HepG2 (cell line): ENCODE data around the gene SYMPK. TPM values are rescaled to one million over a fixed set of nuclear protein-coding genes. Genes with fewer than 3 reads are reported as not detected.

ENCODE experiments used
- GMEB1 ChIP-seq: sonication (generic); formaldehyde crosslinking; IDR thresholded peaks from 2 replicates; pipeline ENCODE4 v1.5.1; 2020; ENCODE audit warnings: missing genetic modification reagents, mild to moderate bottlenecking, borderline replicate concordance
- MAX ChIP-seq: IDR thresholded peaks from 2 replicates; pipeline ENCODE4 v1.6.1; 2012; ENCODE audit warnings: inconsistent platforms
- RERE ChIP-seq: IDR thresholded peaks from 2 replicates; pipeline ENCODE4 v1.6.1; 2016; ENCODE audit warnings: low read depth, missing genetic modification reagents, missing compliant biosample characterization
- TSC22D2 ChIP-seq: sonication (generic); formaldehyde crosslinking; IDR thresholded peaks from 2 replicates; pipeline ENCODE4 v1.5.1; 2020; ENCODE audit warnings: missing genetic modification reagents, mild to moderate bottlenecking, borderline replicate concordance
- ZBTB37 ChIP-seq: sonication (generic); formaldehyde crosslinking; IDR thresholded peaks from 2 replicates; pipeline ENCODE4 v1.4.0; 2020; ENCODE audit warnings: mild to moderate bottlenecking, missing genetic modification reagents
- ZNF362 ChIP-seq: sonication (generic); formaldehyde crosslinking; IDR thresholded peaks from 2 replicates; pipeline ENCODE4 v1.4.0; 2020; ENCODE audit warnings: missing genetic modification reagents, mild to moderate bottlenecking, borderline replicate concordance
- ZSCAN31 ChIP-seq: sonication (generic); formaldehyde crosslinking; IDR thresholded peaks from 2 replicates; pipeline ENCODE4 v1.5.0; 2020; ENCODE audit warnings: low read depth, mild to moderate bottlenecking, missing genetic modification reagents
- polyA plus RNA-seq, 8 experiments: library from polyadenylated mRNA; depleted of rRNA in 3 of 8; stranded (reverse) in 7 of 8; unstranded in 1 of 8; fragments of >200 nt; fragmentation: Illumina TruSeq in 4 of 8; extraction: Trizol in 4 of 8; gene quantifications; 2 replicates each; pipeline versions ENCODE4 v1.2.1 to v1.2.3, GENCODE V29; 2011 to 2016; ENCODE audit warnings: low read depth in 4 of 8, missing spikeins in 1 of 8, mixed read lengths in 1 of 8; ENCODE audit not compliant: insufficient read depth in 1 of 8
- total RNA-seq, 5 experiments: library from RNA; depleted of rRNA; stranded (reverse); fragments of >200 nt; fragmentation: Illumina TruSeq; extraction: Trizol; gene quantifications; 2 replicates each; pipeline ENCODE4 v1.2.3, GENCODE V29; 2016; ENCODE audit warnings: low read depth in 1 of 5

SYMPK gene
- total and polyA plus RNA-seq, 2 of the 13 experiments (the other 11 are each of a cell fraction or from before 2014, with no cell fraction given), result 21.9 to 55.7 TPM

GRCh38 chr19:45792470-45793177, 70.3 kb downstream of the SYMPK start, which contains the start of gene DMWD (continued):
- TF ChIP-seq GMEB1 (CRISPR knock-in tag), result 0 out of 2 replicates have a peak, but pooled peaks have one; percentile 37
- no peak for TF ChIP-seq TSC22D2 (CRISPR knock-in tag)
- peak; percentile 95 for TF ChIP-seq ZNF362 (CRISPR knock-in tag)
- TF ChIP-seq RERE (CRISPR knock-in tag), result no peak
- TF ChIP-seq ZBTB37 (CRISPR knock-in tag), result no peak
- peak; percentile 16; the same call in 1 of the 2 replicates for TF ChIP-seq MAX
- no peak for TF ChIP-seq ZSCAN31
